Measurements from ENCODE around the gene FYTTD1.

DNA sequence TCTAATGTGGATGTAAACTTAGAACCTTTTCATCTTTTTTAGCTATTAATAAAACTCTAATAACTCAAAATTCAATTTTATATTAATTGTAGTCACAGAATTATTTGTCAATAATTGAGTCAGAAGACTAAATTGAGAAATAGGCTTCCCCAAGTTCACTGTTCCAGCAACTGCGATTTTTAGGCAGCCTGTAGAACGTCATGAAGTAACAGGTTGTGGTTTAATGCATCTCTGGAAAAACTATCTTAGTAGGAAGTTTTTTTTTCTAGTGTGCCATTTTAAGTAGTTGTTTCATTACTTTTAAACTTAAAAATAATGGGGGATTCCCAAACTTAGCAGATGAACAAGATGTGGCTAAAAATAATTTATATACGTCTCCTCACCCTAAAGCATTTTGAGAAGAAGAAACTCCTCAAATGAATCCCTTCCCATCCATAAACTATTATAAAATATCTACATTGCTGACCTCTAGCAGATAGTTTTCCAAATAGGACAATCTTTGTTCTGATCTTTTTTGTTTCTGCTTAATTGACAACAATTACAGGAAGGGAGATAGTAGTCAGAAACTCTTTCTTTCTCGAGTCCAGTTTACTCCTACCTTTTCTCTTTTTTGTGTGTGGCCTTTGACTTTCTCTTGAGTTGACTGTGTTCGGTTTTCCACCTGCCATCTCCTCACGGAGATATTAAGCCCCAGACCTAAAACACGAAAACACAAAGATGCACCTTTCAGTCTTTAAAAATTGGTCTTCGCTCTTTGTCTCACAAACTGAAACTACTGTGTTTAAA lies 84.4 kb downstream of the FYTTD1 start:
- TF ChIP-seq, protein P1, sequence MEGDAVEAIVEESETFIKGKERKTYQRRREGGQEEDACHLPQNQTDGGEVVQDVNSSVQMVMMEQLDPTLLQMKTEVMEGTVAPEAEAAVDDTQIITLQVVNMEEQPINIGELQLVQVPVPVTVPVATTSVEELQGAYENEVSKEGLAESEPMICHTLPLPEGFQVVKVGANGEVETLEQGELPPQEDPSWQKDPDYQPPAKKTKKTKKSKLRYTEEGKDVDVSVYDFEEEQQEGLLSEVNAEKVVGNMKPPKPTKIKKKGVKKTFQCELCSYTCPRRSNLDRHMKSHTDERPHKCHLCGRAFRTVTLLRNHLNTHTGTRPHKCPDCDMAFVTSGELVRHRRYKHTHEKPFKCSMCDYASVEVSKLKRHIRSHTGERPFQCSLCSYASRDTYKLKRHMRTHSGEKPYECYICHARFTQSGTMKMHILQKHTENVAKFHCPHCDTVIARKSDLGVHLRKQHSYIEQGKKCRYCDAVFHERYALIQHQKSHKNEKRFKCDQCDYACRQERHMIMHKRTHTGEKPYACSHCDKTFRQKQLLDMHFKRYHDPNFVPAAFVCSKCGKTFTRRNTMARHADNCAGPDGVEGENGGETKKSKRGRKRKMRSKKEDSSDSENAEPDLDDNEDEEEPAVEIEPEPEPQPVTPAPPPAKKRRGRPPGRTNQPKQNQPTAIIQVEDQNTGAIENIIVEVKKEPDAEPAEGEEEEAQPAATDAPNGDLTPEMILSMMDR (IDR thresholded peaks at IDR 0.05) = no peak
- TF ChIP-seq POLR2A (IDR thresholded peaks at IDR 0.05) = no peak

Data from ovary (tissue), 3 donors.